GM13977 (cell line): ENCODE data around the gene MAST4.

Experiments used
- DNase-seq: peaks from one replicate; pipeline ENCODE4 v3.0.0; 2012; ENCODE audit warnings: low spot score
- CTCF ChIP-seq: IDR thresholded peaks from 2 replicates; pipeline ENCODE4 v1.5.1; 2012; ENCODE audit warnings: mild to moderate bottlenecking, control low read depth; ENCODE audit not compliant: insufficient read depth; ENCODE audit errors: extremely low read depth, missing control alignments
- in situ Hi-C: fragments of 300-500 bp; cut with MboI; formaldehyde crosslinking; loops from one replicate; pipeline ENCODE4 v1.12.0; 2022; ENCODE audit warnings: low sequenced_read_pairs, low pct_unique_long_range_greater_than_20kb, mixed read lengths, inconsistent platforms; ENCODE audit not compliant: unreplicated experiment

The MAST4 gene

GRCh38 chr5:66875315-66875714 lies 279.1 kb downstream of the MAST4 start:
- DNase-seq = no peak
- TF ChIP-seq CTCF = no peak
- in situ Hi-C loops = no loop called here

GRCh38 chr5:66876266-66876807 lies 280.1 kb downstream of the MAST4 start:
- in situ Hi-C loops = no loop called here
- no peak for TF ChIP-seq CTCF
- DNase-seq = no peak

GRCh38 chr5:66877843-66878242 lies 281.6 kb downstream of the MAST4 start:
- in situ Hi-C loops = no loop called here
- TF ChIP-seq CTCF = no peak
- DNase-seq = no peak

GRCh38 chr5:66880401-66880800 lies 284.2 kb downstream of the MAST4 start:
- TF ChIP-seq CTCF = no peak
- in situ Hi-C loops = no loop called here
- DNase-seq = no peak

- in situ Hi-C loops = no loop called here
- no peak for DNase-seq
- no peak for TF ChIP-seq CTCF
Observed at GRCh38 chr5:66881480-66882161, 285.4 kb downstream of the MAST4 start.

GRCh38 chr5:66882606-66883227 lies 286.5 kb downstream of the MAST4 start:
- DNase-seq = peak; percentile 10
- TF ChIP-seq CTCF = no peak
- in situ Hi-C loops = no loop called here
